ENCODE measurements around the gene EFHD2. TPM values are rescaled to one million over a fixed set of nuclear protein-coding genes. Genes with fewer than 3 reads are reported as not detected.

The EFHD2 gene
- total RNA-seq, 1 experiment from 2014 or later: 193 TPM

DNA sequence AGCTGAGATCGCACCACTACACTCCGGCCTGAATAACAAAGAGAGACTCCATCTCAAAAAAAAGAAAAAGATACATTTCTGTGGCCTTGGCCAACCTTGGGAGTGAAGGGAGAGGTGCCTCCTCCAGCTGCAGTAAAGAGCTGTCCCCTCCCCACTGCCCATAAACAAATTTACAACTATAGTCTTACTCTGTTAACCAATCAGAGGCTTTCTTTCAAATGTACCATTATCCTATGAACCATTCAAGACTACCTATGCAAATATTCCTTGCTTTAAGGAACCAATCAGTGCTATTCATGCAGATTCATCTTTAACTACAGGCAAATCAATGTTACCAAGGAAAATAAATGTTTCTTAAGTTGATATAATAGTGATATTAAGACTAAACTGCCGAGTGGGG is 67.2 kb downstream of the EFHD2 start:
- DNase-seq (ENCODE audit: low spot score): no peak

GRCh38 chr1:15477646-15478212 is 68.0 kb downstream of the EFHD2 start:
- no peak for DNase-seq (ENCODE audit: low spot score)

Other genes starting within 250 kb of the EFHD2 start
- gene FHAD1, start 162.7 kb upstream of the EFHD2 start, total RNA-seq (2014; rRNA removed; shearing (Covaris generic)): 0.15 and 0.63 TPM in 2 replicates
- not detected in 2 replicates for gene CTRC, start 28.6 kb downstream of the EFHD2 start, total RNA-seq (2014; rRNA removed; shearing (Covaris generic))
- gene CELA2A, start 46.8 kb downstream of the EFHD2 start, total RNA-seq (2014; rRNA removed; shearing (Covaris generic)): not detected in 2 replicates
- gene CELA2B, start 66.2 kb downstream of the EFHD2 start, total RNA-seq (2014; rRNA removed; shearing (Covaris generic)): not detected in 2 replicates
- gene CASP9, start 114.3 kb downstream of the EFHD2 start, total RNA-seq (2014; rRNA removed; shearing (Covaris generic)): 15.7 and 18.0 TPM in 2 replicates
- gene DNAJC16, start 117.0 kb downstream of the EFHD2 start, total RNA-seq (2014; rRNA removed; shearing (Covaris generic)): 4.8 and 9.3 TPM in 2 replicates
- gene AGMAT, start 175.2 kb downstream of the EFHD2 start, total RNA-seq (2014; rRNA removed; shearing (Covaris generic)): 52.1 and 62.5 TPM in 2 replicates
- 18.7 and 31.1 TPM in 2 replicates for gene DDI2, start 207.6 kb downstream of the EFHD2 start, total RNA-seq (2014; rRNA removed; shearing (Covaris generic))